PFSK-1 (cell line): ENCODE data around the gene CROCC2.

Experiments used
- FOXP2 ChIP-seq: optimal IDR thresholded peaks from 2 replicates; pipeline ENCODE3; 2011; ENCODE audit warnings: borderline replicate concordance, control low read depth, inconsistent platforms; ENCODE audit not compliant: insufficient read depth; ENCODE audit errors: extremely low read length, extremely low read depth
- POLR2AphosphoS5 ChIP-seq: IDR thresholded peaks from 2 replicates; pipeline ENCODE4 v1.6.1; 2012; ENCODE audit warnings: low read depth, mild to moderate bottlenecking, control low read depth, low read length, moderate library complexity
- TF ChIP-seq, protein P1 (sequence below), 2 experiments: IDR thresholded peaks; 2 replicates each; pipeline versions ENCODE4 v1.6.1 to v1.8.0; 2011 to 2012; ENCODE audit warnings: low read depth in 2 of 2, low read length in 2 of 2, control low read depth in 1 of 2, inconsistent platforms in 1 of 2, mild to moderate bottlenecking in 1 of 2, moderate library complexity in 1 of 2; ENCODE audit not compliant: insufficient read depth in 1 of 2

DNA sequence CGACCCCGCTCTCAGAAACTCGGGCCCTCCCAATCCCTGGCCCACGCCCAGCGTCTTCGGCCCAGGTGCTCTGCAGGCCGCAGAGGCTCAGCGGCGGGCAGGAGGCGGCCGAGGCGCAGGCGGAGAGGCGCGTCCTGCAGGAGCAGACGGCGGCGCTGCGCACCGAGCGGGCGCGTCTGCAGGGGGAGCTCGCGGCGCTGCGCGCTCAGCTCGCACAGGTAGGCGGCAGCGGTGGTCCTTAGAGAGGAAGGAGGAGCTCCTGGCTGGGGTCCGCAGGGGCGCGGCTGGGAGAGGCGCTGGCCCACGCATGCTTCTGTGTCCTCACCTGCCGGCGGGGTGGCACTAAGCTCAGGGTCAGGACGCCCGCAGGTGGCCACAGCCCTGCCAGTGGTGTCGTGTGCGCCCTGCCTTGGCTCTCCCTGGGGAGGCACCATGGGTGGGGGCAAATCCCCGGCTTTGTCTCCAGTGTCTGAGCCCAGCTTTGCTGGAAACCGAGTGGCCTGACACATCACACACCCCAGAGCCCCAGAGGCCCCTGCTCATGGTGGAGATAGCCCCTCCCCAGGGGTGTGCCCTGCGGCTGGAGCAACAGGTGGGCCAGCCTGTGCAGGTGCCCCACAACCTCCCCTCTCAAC lies 77.3 kb downstream of the CROCC2 start:
- TF ChIP-seq, protein P1, sequence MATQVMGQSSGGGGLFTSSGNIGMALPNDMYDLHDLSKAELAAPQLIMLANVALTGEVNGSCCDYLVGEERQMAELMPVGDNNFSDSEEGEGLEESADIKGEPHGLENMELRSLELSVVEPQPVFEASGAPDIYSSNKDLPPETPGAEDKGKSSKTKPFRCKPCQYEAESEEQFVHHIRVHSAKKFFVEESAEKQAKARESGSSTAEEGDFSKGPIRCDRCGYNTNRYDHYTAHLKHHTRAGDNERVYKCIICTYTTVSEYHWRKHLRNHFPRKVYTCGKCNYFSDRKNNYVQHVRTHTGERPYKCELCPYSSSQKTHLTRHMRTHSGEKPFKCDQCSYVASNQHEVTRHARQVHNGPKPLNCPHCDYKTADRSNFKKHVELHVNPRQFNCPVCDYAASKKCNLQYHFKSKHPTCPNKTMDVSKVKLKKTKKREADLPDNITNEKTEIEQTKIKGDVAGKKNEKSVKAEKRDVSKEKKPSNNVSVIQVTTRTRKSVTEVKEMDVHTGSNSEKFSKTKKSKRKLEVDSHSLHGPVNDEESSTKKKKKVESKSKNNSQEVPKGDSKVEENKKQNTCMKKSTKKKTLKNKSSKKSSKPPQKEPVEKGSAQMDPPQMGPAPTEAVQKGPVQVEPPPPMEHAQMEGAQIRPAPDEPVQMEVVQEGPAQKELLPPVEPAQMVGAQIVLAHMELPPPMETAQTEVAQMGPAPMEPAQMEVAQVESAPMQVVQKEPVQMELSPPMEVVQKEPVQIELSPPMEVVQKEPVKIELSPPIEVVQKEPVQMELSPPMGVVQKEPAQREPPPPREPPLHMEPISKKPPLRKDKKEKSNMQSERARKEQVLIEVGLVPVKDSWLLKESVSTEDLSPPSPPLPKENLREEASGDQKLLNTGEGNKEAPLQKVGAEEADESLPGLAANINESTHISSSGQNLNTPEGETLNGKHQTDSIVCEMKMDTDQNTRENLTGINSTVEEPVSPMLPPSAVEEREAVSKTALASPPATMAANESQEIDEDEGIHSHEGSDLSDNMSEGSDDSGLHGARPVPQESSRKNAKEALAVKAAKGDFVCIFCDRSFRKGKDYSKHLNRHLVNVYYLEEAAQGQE (IDR thresholded peaks at IDR 0.05; ENCODE audit: insufficient read depth in 1 of 2, low read depth in 2 of 2, low read length in 2 of 2) = no peak
- TF ChIP-seq POLR2AphosphoS5 (no peak), FOXP2 (no peak)
